Transverse colon (tissue), 4 donors: ENCODE results near the gene WIPF3. TPM values are rescaled to one million over a fixed set of nuclear protein-coding genes. Genes with fewer than 3 reads are reported as not detected.

ENCODE experiments used
- DNase-seq: peaks from one replicate; pipeline ENCODE4 v3.0.0-alpha.2; 2019
- H3K27ac ChIP-seq, 4 donors: fragments of 200-600 bp; sonication (generic); 2 replicates each; pipeline ENCODE4 v1.5.1; 2016 to 2018; ENCODE audit warnings: inconsistent platforms in 4 of 4
- H3K27me3 ChIP-seq: fragments of 200-600 bp; sonication (generic); 2 replicates; pipeline ENCODE4 v1.5.1; 2017; ENCODE audit warnings: inconsistent platforms
- H3K36me3 ChIP-seq, 4 donors: fragments of 200-600 bp; sonication (generic); 2 replicates each; pipeline ENCODE4 v1.5.1; 2017 to 2019; ENCODE audit warnings: inconsistent platforms in 4 of 4
- H3K4me1 ChIP-seq, 4 donors: fragments of 200-600 bp; sonication (generic); 2 replicates each; pipeline ENCODE4 v1.5.1; 2017 to 2020; ENCODE audit warnings: inconsistent platforms in 4 of 4
- H3K4me3 ChIP-seq, 4 donors: fragments of 200-600 bp; sonication (generic); 1 replicate in 1 of 4; 2 replicates in 3 of 4; pipeline versions ENCODE4 v1.5.1 to v1.6.1; 2017 to 2019; ENCODE audit warnings: inconsistent platforms in 4 of 4
- H3K9me3 ChIP-seq, 2 donors: fragments of 200-600 bp; sonication (generic); 2 replicates each; pipeline ENCODE4 v1.5.1; 2017 to 2019; ENCODE audit warnings: inconsistent platforms in 2 of 2
- CTCF ChIP-seq, 5 experiments: fragments of 200-600 bp in 3 of 5; fragments of 450-650 bp in 2 of 5; sonication (generic) in 3 of 5; IDR thresholded peaks; 1 replicate in 2 of 5; 2 replicates in 3 of 5; pipeline ENCODE4 v1.5.1; 2016 to 2017; ENCODE audit warnings: antibody characterized with exemption in 5 of 5, inconsistent platforms in 3 of 5, mild to moderate bottlenecking in 2 of 5, moderate library complexity in 1 of 5
- EP300 ChIP-seq: sonication (generic); formaldehyde crosslinking; IDR thresholded peaks from one replicate; pipeline ENCODE4 v1.6.1; 2017; ENCODE audit warnings: antibody characterized with exemption, low read depth
- POLR2A ChIP-seq: fragments of 450-650 bp; IDR thresholded peaks from one replicate; pipeline ENCODE4 v1.6.1; 2016; ENCODE audit warnings: antibody characterized with exemption, mild to moderate bottlenecking, moderate library complexity
- POLR2AphosphoS5 ChIP-seq, 3 donors: sonication (generic); formaldehyde crosslinking; IDR thresholded peaks; one replicate each; pipeline ENCODE4 v1.6.1; 2016; ENCODE audit warnings: antibody characterized with exemption in 3 of 3
- whole genome bisulfite sequencing, 2 donors: methylation state at CpG; one replicate each; pipeline ENCODE4 v1.1.5; 2018; ENCODE audit warnings: low coverage in 1 of 2; 5-methylcytosine and 5-hydroxymethylcytosine counted together
- in situ Hi-C, 4 donors: fragments of 200-750 bp; cut with MboI; loops; one replicate each; pipeline versions ENCODE4 v1.15.0 to v1.15.1; 2017; ENCODE audit warnings: low sequenced_read_pairs in 3 of 4, low pct_ligation_motif_present in 1 of 4, low pct_unique_long_range_greater_than_20kb in 1 of 4
- intact Hi-C: fragments of 100-400 bp; cut with DNase I; formaldehyde crosslinking; loops from one replicate; pipeline ENCODE4 v1.15.1; 2023; ENCODE audit warnings: low total_unique reads
- total RNA-seq, 4 donors: library from RNA; depleted of rRNA; stranded (reverse); fragments of >200 nt; gene quantifications; one replicate each; pipeline ENCODE4 v1.1.0, GENCODE V29; 2016

Gene WIPF3
- total RNA-seq, 4 donors from 2014 or later = 0.41 to 3.7 TPM; not detected in 2

GRCh38 chr7:29795696-29796580, 10.4 kb upstream of the WIPF3 start:
- TF ChIP-seq POLR2AphosphoS5 (IDR thresholded peaks at IDR 0.05) (no peak), EP300 (no peak), POLR2A (no peak)
- 54 to 75% methylated on average over 2 of the region's 2 CpGs for WGBS, 2 donors

GRCh38 chr7:29797112-29797944, 9.0 kb upstream of the WIPF3 start:
- no peaks in the 10 kb centered on the region for H3K9me3 ChIP-seq
- in situ Hi-C loops = no loop called here
- DNase-seq = no peak
- WGBS, 2 donors = 70 to 76% methylated on average over 6 to 7 of the region's 7 CpGs
- no peak overlapping the region for H3K27ac ChIP-seq
- intact Hi-C loops = no loop called here
- H3K4me3 ChIP-seq = no peak overlapping the region
- H3K27me3 ChIP-seq = peaks cover 6% of the 10 kb centered on the region
- peaks cover 0 to 5% (median 0%) of the 10 kb centered on the region in 4 donors for H3K4me1 ChIP-seq
- no peak for TF ChIP-seq POLR2A
- TF ChIP-seq EP300 = no peak
- peak in 1 of 5 experiments; percentile 12 for TF ChIP-seq CTCF (IDR thresholded peaks at IDR 0.05)
- no peak for TF ChIP-seq POLR2AphosphoS5 (IDR thresholded peaks at IDR 0.05)
- no peaks in the 10 kb centered on the region for H3K36me3 ChIP-seq

More at GRCh38 chr7:29795696-29796580, 10.4 kb upstream of the WIPF3 start:
- in situ Hi-C loops (no loop called here), intact Hi-C loops (no loop called here)
- Histone ChIP-seq H3K4me1 (peaks cover 0 to 5% (median 0%) of the 10 kb centered on the region in 4 donors), H3K36me3 (no peaks in the 10 kb centered on the region), H3K27ac (no peak overlapping the region), H3K9me3 (no peaks in the 10 kb centered on the region), H3K27me3 (no peaks in the 10 kb centered on the region), H3K4me3 (no peak overlapping the region)
- no peak for DNase-seq

GRCh38 chr7:29798422-29798821, 7.9 kb upstream of the WIPF3 start:
- TF ChIP-seq POLR2AphosphoS5 (IDR thresholded peaks at IDR 0.05) (no peak), EP300 (no peak), POLR2A (no peak), CTCF (IDR thresholded peaks at IDR 0.05) (no peak)
- Histone ChIP-seq H3K27ac (no peak overlapping the region), H3K36me3 (no peaks in the 10 kb centered on the region), H3K4me1 (peaks cover 0 to 5% (median 0%) of the 10 kb centered on the region in 4 donors), H3K27me3 (peaks cover 10% of the 10 kb centered on the region), H3K4me3 (no peak overlapping the region), H3K9me3 (no peaks in the 10 kb centered on the region)
- WGBS, 2 donors = 73 to 76% methylated on average over 2 to 5 of the region's 5 CpGs
- DNase-seq = no peak
- in situ Hi-C loops = no loop called here
- intact Hi-C loops = no loop called here

DNA sequence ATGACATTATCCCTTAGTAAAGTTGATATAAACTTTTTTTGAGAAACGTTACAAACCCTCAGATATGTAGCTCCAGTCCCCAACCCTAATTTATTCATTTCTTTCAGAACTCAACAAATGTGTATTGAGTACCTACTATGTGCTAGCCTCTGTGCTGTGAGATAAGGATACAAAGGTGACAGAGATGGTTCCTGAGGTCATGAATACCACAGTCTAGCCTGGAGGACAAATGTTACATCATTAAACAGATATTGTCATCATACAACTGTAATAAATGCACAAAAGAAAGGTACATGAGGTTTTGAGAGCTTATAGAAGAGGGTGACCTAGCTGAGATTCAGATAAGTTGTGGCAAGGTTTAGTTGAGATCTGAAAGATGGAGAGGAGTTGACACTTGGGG, 4.4 kb upstream of the WIPF3 start:
- H3K9me3 ChIP-seq = no peaks in the 10 kb centered on the region
- H3K36me3 ChIP-seq = no peaks in the 10 kb centered on the region
- H3K27ac ChIP-seq = no peak overlapping the region
- no peak for DNase-seq
- in situ Hi-C loops = no loop called here
- peaks cover 0 to 12% (median 3%) of the 10 kb centered on the region in 4 donors for H3K4me1 ChIP-seq
- TF ChIP-seq POLR2A (no peak), POLR2AphosphoS5 (IDR thresholded peaks at IDR 0.05) (no peak), EP300 (no peak), CTCF (IDR thresholded peaks at IDR 0.05) (no peak)
- WGBS, 2 donors = 43 to 50% methylated on average over 1 of the region's 1 CpG
- H3K27me3 ChIP-seq = peaks cover 41% of the 10 kb centered on the region
- no peak overlapping the region for H3K4me3 ChIP-seq
- intact Hi-C loops = no loop called here
